ENCODE data around the gene PRDM1. TPM values are rescaled to one million over a fixed set of nuclear protein-coding genes. Genes with fewer than 3 reads are reported as not detected.

PRDM1 gene
- total and polyA plus RNA-seq, 4 donors = 1.3 to 6.6 (median 2.0) TPM

DNA sequence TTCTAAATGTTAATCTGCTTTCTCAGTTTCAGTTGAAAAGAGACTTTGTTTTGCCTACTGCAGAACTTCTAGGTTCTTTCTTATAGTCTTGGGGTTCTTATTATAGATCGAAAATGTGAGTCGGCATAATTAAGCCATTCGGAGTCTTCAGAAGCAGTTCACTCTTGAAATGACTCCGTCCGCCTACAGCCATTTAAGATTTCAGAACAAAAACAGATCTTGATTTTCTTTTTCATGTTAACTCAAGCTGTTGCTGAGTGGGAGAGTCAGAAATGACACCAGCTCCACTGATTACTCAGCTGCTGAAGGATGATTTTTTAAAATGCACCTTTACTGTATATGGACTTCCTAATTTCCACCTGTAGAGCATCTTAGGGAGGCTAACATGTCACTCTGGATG is 15.9 kb downstream of the PRDM1 start:
- no peak for DNase-seq (ENCODE audit: low read depth in 4 of 6, low spot score in 6 of 6)
- H3K27me3 ChIP-seq (ENCODE audit: control insufficient read depth, insufficient read depth, low read length) = peaks cover 14% of the 10 kb centered on the region
- H3K4me1 ChIP-seq (ENCODE audit: control insufficient read depth, insufficient read depth, low read length) = no peaks in the 10 kb centered on the region
- WGBS (ENCODE audit: insufficient coverage) = no CpG with 5 or more reads among the region's 5 CpGs
- H3K36me3 ChIP-seq (ENCODE audit: control insufficient read depth, insufficient read depth, low read length) = peaks cover 5% of the 10 kb centered on the region
- no peak overlapping the region for H3K27ac ChIP-seq (ENCODE audit: low read depth, low read length)
- no peak overlapping the region for H3K4me3 ChIP-seq (ENCODE audit: low read depth, low read length)
- H3K9me3 ChIP-seq (ENCODE audit: control insufficient read depth, insufficient read depth, low read length) = no peaks in the 10 kb centered on the region

DNA sequence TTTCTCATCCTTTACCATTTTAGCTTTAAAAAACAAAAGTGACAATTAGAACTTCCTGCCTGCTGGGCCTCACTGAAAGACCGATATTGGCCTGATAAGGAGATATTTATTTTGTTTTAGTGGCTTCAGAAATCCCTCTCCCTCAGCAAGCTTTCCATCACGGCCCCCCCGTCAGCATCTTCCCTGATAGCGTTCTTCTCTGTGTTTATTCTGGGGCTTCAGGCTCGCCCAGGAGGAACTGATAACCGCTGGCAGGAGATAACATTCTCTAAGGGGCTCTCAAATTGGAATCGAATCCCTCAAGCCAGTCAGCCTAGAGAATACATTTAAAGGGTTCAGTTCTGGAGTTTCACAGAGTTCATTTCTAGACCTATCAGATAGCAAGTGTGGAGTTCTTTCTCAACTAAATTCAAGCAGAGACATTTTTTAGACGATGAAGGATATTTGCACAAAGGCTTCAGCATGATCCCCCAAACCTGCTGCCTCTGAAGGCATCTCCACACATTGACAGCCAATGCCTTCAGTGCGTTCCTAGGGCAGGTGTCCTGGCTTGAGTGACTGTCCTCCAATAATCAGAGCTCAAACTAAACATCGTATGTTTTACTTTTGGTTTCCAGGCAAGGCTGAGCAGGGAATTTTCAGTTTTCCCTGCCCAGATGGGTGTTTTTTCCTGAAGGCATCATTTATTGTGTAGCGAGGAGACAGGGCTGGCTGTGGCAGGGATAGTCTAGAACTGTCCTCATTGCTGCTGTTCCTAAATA is 17.0 kb downstream of the PRDM1 start:
- Histone ChIP-seq H3K4me1 (ENCODE audit: control insufficient read depth, insufficient read depth, low read length) (no peaks in the 10 kb centered on the region), H3K27ac (ENCODE audit: low read depth, low read length) (no peak overlapping the region), H3K9me3 (ENCODE audit: control insufficient read depth, insufficient read depth, low read length) (no peaks in the 10 kb centered on the region), H3K27me3 (ENCODE audit: control insufficient read depth, insufficient read depth, low read length) (peaks cover 5% of the 10 kb centered on the region), H3K36me3 (ENCODE audit: control insufficient read depth, insufficient read depth, low read length) (peaks cover 5% of the 10 kb centered on the region), H3K4me3 (ENCODE audit: low read depth, low read length) (no peak overlapping the region)
- 73% methylated on average over 5 of the region's 11 CpGs for WGBS (ENCODE audit: insufficient coverage)
- DNase-seq (ENCODE audit: low read depth in 4 of 6, low spot score in 6 of 6) = no peak

DNA sequence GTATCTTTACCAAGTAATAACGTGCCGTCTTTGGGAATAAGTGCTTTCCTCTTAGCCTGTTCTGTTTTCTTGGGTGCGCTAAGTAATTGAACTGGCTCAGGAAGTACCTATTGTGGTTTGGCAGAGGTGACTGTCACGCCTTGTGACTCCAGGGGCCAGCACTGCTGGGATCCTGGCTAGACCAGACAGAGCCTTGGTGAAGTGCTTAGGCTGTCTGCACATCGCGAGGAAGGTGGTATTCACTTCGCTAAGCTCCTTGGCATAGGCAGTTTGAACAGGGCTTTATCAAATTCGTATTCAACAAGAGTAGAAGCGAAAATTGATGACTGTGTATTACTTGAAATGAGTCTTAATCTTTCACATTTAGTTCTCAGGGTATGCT is 17.6 kb downstream of the PRDM1 start:
- Histone ChIP-seq H3K27me3 (ENCODE audit: control insufficient read depth, insufficient read depth, low read length) (no peaks in the 10 kb centered on the region), H3K4me3 (ENCODE audit: low read depth, low read length) (no peak overlapping the region), H3K27ac (ENCODE audit: low read depth, low read length) (no peak overlapping the region), H3K36me3 (ENCODE audit: control insufficient read depth, insufficient read depth, low read length) (peaks cover 5% of the 10 kb centered on the region), H3K4me1 (ENCODE audit: control insufficient read depth, insufficient read depth, low read length) (no peaks in the 10 kb centered on the region), H3K9me3 (ENCODE audit: control insufficient read depth, insufficient read depth, low read length) (no peaks in the 10 kb centered on the region)
- 86% methylated on average over 7 of the region's 9 CpGs for WGBS (ENCODE audit: insufficient coverage)
- no peak for DNase-seq (ENCODE audit: low read depth in 4 of 6, low spot score in 6 of 6)

DNA sequence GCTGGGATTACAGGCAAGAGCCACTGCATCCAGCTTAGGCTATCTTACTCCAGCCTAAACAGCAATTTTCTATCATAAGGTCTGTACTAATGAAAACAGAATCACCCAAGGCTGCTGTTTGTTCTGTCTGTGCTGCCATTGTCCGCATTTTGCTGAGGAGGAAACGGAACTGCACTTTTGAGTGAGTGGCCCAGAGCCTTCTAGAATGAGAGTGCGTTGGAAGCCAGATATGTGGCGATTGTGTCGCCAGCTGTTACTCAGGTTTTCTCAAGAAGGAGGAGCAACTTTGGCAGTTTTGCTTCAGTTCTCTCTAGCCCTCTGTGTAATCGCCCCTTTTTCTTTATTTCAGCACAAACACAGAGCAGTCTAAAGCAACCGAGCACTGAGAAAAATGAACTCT is 18.3 kb downstream of the PRDM1 start:
- Histone ChIP-seq H3K9me3 (ENCODE audit: control insufficient read depth, insufficient read depth, low read length) (no peaks in the 10 kb centered on the region), H3K27ac (ENCODE audit: low read depth, low read length) (no peak overlapping the region), H3K36me3 (ENCODE audit: control insufficient read depth, insufficient read depth, low read length) (peaks cover 5% of the 10 kb centered on the region), H3K27me3 (ENCODE audit: control insufficient read depth, insufficient read depth, low read length) (no peaks in the 10 kb centered on the region), H3K4me3 (ENCODE audit: low read depth, low read length) (no peak overlapping the region), H3K4me1 (ENCODE audit: control insufficient read depth, insufficient read depth, low read length) (no peaks in the 10 kb centered on the region)
- WGBS (ENCODE audit: insufficient coverage) = 96% methylated on average over 7 of the region's 7 CpGs
- DNase-seq (ENCODE audit: low read depth in 4 of 6, low spot score in 6 of 6) = no peak

DNA sequence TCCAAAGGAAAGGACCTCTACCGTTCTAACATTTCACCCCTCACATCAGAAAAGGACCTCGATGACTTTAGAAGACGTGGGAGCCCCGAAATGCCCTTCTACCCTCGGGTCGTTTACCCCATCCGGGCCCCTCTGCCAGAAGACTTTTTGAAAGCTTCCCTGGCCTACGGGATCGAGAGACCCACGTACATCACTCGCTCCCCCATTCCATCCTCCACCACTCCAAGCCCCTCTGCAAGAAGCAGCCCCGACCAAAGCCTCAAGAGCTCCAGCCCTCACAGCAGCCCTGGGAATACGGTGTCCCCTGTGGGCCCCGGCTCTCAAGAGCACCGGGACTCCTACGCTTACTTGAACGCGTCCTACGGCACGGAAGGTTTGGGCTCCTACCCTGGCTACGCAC is 18.8 kb downstream of the PRDM1 start:
- Histone ChIP-seq H3K4me1 (ENCODE audit: control insufficient read depth, insufficient read depth, low read length) (no peaks in the 10 kb centered on the region), H3K36me3 (ENCODE audit: control insufficient read depth, insufficient read depth, low read length) (peaks cover 5% of the 10 kb centered on the region), H3K9me3 (ENCODE audit: control insufficient read depth, insufficient read depth, low read length) (no peaks in the 10 kb centered on the region), H3K27me3 (ENCODE audit: control insufficient read depth, insufficient read depth, low read length) (no peaks in the 10 kb centered on the region), H3K27ac (ENCODE audit: low read depth, low read length) (no peak overlapping the region), H3K4me3 (ENCODE audit: low read depth, low read length) (no peak overlapping the region)
- no peak for DNase-seq (ENCODE audit: low read depth in 4 of 6, low spot score in 6 of 6)
- 96% methylated on average over 21 of the region's 21 CpGs for WGBS (ENCODE audit: insufficient coverage)

DNA sequence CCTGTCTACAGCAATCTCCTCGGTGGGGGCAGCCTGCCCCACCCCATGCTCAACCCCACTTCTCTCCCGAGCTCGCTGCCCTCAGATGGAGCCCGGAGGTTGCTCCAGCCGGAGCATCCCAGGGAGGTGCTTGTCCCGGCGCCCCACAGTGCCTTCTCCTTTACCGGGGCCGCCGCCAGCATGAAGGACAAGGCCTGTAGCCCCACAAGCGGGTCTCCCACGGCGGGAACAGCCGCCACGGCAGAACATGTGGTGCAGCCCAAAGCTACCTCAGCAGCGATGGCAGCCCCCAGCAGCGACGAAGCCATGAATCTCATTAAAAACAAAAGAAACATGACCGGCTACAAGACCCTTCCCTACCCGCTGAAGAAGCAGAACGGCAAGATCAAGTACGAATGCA is 19.4 kb downstream of the PRDM1 start:
- 97% methylated on average over 19 of the region's 22 CpGs for WGBS (ENCODE audit: insufficient coverage)
- Histone ChIP-seq H3K4me1 (ENCODE audit: control insufficient read depth, insufficient read depth, low read length) (no peaks in the 10 kb centered on the region), H3K27me3 (ENCODE audit: control insufficient read depth, insufficient read depth, low read length) (no peaks in the 10 kb centered on the region), H3K9me3 (ENCODE audit: control insufficient read depth, insufficient read depth, low read length) (no peaks in the 10 kb centered on the region), H3K27ac (ENCODE audit: low read depth, low read length) (no peak overlapping the region), H3K4me3 (ENCODE audit: low read depth, low read length) (no peak overlapping the region), H3K36me3 (ENCODE audit: control insufficient read depth, insufficient read depth, low read length) (peaks cover 5% of the 10 kb centered on the region)
- DNase-seq (ENCODE audit: low read depth in 4 of 6, low spot score in 6 of 6) = no peak

DNA sequence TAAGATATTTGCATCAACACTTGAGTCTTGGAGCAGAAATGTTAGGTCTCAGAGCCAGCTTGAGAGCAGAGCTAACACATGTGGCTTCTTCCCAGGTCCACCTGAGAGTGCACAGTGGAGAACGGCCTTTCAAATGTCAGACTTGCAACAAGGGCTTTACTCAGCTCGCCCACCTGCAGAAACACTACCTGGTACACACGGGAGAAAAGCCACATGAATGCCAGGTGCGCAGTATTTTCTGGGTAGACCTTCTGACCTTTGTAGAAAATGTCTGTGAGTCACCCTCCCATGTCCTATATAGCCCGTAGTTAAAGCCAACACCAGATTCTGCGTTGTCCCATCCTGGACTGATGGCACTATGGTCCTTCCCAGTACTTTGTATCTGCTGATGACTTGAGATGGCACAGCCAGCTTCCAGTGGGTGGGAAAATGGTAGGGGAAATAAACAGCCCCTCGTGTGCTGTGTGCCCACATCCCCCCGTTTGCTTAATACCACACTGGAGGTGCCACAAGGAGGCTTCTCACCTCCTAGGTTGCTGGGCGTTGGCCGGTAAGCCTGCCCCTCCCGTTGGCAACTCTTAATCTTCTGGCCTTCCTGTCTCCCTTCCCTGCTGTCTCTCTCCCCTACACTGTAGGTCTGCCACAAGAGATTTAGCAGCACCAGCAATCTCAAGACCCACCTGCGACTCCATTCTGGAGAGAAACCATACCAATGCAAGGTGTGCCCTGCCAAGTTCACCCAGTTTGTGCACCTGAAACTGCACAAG is 20.3 kb downstream of the PRDM1 start:
- Histone ChIP-seq H3K27me3 (ENCODE audit: control insufficient read depth, insufficient read depth, low read length) (no peaks in the 10 kb centered on the region), H3K4me3 (ENCODE audit: low read depth, low read length) (no peak overlapping the region), H3K36me3 (ENCODE audit: control insufficient read depth, insufficient read depth, low read length) (peaks cover 5% of the 10 kb centered on the region), H3K4me1 (ENCODE audit: control insufficient read depth, insufficient read depth, low read length) (no peaks in the 10 kb centered on the region), H3K27ac (ENCODE audit: low read depth, low read length) (no peak overlapping the region), H3K9me3 (ENCODE audit: control insufficient read depth, insufficient read depth, low read length) (no peaks in the 10 kb centered on the region)
- no peak for DNase-seq (ENCODE audit: low read depth in 4 of 6, low spot score in 6 of 6)
- WGBS (ENCODE audit: insufficient coverage) = 96% methylated on average over 10 of the region's 12 CpGs

DNA sequence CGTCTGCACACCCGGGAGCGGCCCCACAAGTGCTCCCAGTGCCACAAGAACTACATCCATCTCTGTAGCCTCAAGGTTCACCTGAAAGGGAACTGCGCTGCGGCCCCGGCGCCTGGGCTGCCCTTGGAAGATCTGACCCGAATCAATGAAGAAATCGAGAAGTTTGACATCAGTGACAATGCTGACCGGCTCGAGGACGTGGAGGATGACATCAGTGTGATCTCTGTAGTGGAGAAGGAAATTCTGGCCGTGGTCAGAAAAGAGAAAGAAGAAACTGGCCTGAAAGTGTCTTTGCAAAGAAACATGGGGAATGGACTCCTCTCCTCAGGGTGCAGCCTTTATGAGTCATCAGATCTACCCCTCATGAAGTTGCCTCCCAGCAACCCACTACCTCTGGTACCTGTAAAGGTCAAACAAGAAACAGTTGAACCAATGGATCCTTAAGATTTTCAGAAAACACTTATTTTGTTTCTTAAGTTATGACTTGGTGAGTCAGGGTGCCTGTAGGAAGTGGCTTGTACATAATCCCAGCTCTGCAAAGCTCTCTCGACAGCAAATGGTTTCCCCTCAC is 21.0 kb downstream of the PRDM1 start:
- Histone ChIP-seq H3K4me1 (ENCODE audit: control insufficient read depth, insufficient read depth, low read length) (no peaks in the 10 kb centered on the region), H3K4me3 (ENCODE audit: low read depth, low read length) (no peak overlapping the region), H3K9me3 (ENCODE audit: control insufficient read depth, insufficient read depth, low read length) (no peaks in the 10 kb centered on the region), H3K27ac (ENCODE audit: low read depth, low read length) (no peak overlapping the region), H3K27me3 (ENCODE audit: control insufficient read depth, insufficient read depth, low read length) (no peaks in the 10 kb centered on the region), H3K36me3 (ENCODE audit: control insufficient read depth, insufficient read depth, low read length) (peaks cover 5% of the 10 kb centered on the region)
- no peak for DNase-seq (ENCODE audit: low read depth in 4 of 6, low spot score in 6 of 6)
- WGBS (ENCODE audit: insufficient coverage) = 89% methylated on average over 13 of the region's 14 CpGs

DNA sequence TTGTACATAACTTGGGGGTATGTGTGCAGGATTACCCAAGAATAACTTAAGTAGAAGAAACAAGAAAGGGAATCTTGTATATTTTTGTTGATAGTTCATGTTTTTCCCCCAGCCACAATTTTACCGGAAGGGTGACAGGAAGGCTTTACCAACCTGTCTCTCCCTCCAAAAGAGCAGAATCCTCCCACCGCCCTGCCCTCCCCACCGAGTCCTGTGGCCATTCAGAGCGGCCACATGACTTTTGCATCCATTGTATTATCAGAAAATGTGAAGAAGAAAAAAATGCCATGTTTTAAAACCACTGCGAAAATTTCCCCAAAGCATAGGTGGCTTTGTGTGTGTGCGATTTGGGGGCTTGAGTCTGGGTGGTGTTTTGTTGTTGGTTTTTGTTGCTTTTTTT is 22.0 kb downstream of the PRDM1 start:
- DNase-seq (ENCODE audit: low read depth in 4 of 6, low spot score in 6 of 6) = no peak
- Histone ChIP-seq H3K4me1 (ENCODE audit: control insufficient read depth, insufficient read depth, low read length) (no peaks in the 10 kb centered on the region), H3K36me3 (ENCODE audit: control insufficient read depth, insufficient read depth, low read length) (peaks cover 5% of the 10 kb centered on the region), H3K4me3 (ENCODE audit: low read depth, low read length) (no peak overlapping the region), H3K9me3 (ENCODE audit: control insufficient read depth, insufficient read depth, low read length) (no peaks in the 10 kb centered on the region), H3K27ac (ENCODE audit: low read depth, low read length) (no peak overlapping the region), H3K27me3 (ENCODE audit: control insufficient read depth, insufficient read depth, low read length) (no peaks in the 10 kb centered on the region)
- 100% methylated on average over 1 of the region's 6 CpGs for WGBS (ENCODE audit: insufficient coverage)

Data from spinal cord (tissue), 10 donors.